GM12878 (cell line): ENCODE measurements around the gene ARHGAP12. TPM values are rescaled to one million over a fixed set of nuclear protein-coding genes. Genes with fewer than 3 reads are reported as not detected.

ENCODE experiments used
- ATAC-seq: fragments of 200-7000 bp; cut with Tn5 transposase; 3 replicates; pipeline ENCODE4 v1.9.1; 2020; ENCODE audit warnings: mild to moderate bottlenecking, moderate library complexity
- BruUV-seq: library from RNA; stranded (reverse); fragments of 400-500 nt; replicated peaks from 2 replicates; lab custom pipeline; 2021; lab: Mats Ljungman, UMichigan
- CTCF ChIA-PET: fragments of 300-600 bp; sonication (Branson Sonifier 250); formaldehyde crosslinking; extraction: SDS; loops from one replicate; lab custom pipeline; 2021; ENCODE audit warnings: inconsistent platforms; lab: Yijun Ruan, JAX
- POLR2A ChIA-PET: fragments of 350-600 bp; formaldehyde crosslinking; extraction: SDS; loops from one replicate; lab custom pipeline; 2021; ENCODE audit warnings: inconsistent platforms; lab: Charles Lee
- RAD21 ChIA-PET: fragments of 300-600 bp; sonication (Branson Sonifier 250); formaldehyde crosslinking; loops from one replicate; lab custom pipeline; 2023; ENCODE audit warnings: antibody characterized with exemption; ENCODE audit not compliant: unreplicated experiment; lab: Charles Lee
- SMC1A ChIA-PET: fragments of 300-600 bp; sonication (Branson Sonifier 250); formaldehyde crosslinking; loops from one replicate; lab custom pipeline; 2023; ENCODE audit not compliant: unreplicated experiment, uncharacterized antibody; lab: Charles Lee
- DNase-seq: peaks from one replicate; pipeline ENCODE4 v3.0.0-alpha.2; 2011; ENCODE audit warnings: low read depth, low spot score
- FAIRE-seq: peaks from 3 replicates; lab custom pipeline; 2011; peaks lifted over from hg19 to GRCh38; lab: Jason Lieb, UNC
- H2AFZ ChIP-seq: 2 replicates; pipeline ENCODE4 v1.6.0; 2011; ENCODE audit warnings: low read depth, low read length, control low read depth; ENCODE audit not compliant: control insufficient read depth
- H3K27ac ChIP-seq: 2 replicates; pipeline ENCODE4 v1.5.1; 2011; ENCODE audit warnings: control low read depth; ENCODE audit not compliant: control insufficient read depth, insufficient read depth
- H3K27me3 ChIP-seq, 2 experiments: replicated peaks in 1 of 2; 2 replicates each; pipeline versions ENCODE4 v1.6.0 to v1.6.1; 2011; ENCODE audit warnings: low read length in 1 of 2; ENCODE audit not compliant: control insufficient read depth in 2 of 2, insufficient read depth in 2 of 2
- H3K36me3 ChIP-seq, 2 experiments: 2 replicates each; pipeline ENCODE4 v1.5.1; 2011; ENCODE audit warnings: low read length in 1 of 2; ENCODE audit not compliant: control insufficient read depth in 2 of 2, insufficient read depth in 2 of 2
- H3K4me1 ChIP-seq: 2 replicates; pipeline ENCODE4 v1.6.1; 2011; ENCODE audit warnings: mild to moderate bottlenecking, low read length, moderate library complexity, mixed read lengths; ENCODE audit not compliant: control insufficient read depth, insufficient read depth
- H3K4me2 ChIP-seq: 2 replicates; pipeline ENCODE4 v1.6.0; 2011; ENCODE audit warnings: control low read depth; ENCODE audit not compliant: control insufficient read depth, insufficient read depth
- H3K4me3 ChIP-seq: fragments of 200-600 bp; sonication (generic); 2 replicates; pipeline ENCODE4 v1.5.1; 2016
- H3K79me2 ChIP-seq: 2 replicates; pipeline ENCODE4 v1.6.0; 2011; ENCODE audit warnings: low read length; ENCODE audit not compliant: control insufficient read depth, insufficient read depth
- H3K9ac ChIP-seq: 2 replicates; pipeline ENCODE4 v1.8.0; 2011; ENCODE audit warnings: low read length, control low read depth, mixed read lengths; ENCODE audit not compliant: control insufficient read depth, insufficient read depth
- H3K9me3 ChIP-seq: replicated peaks from 3 replicates; pipeline ENCODE4 v1.5.1; 2011; ENCODE audit warnings: mild to moderate bottlenecking, low read length; ENCODE audit not compliant: control insufficient read depth, insufficient read depth
- H4K20me1 ChIP-seq: 2 replicates; pipeline ENCODE4 v1.6.0; 2011; ENCODE audit not compliant: control insufficient read depth, insufficient read depth
- BHLHE40 ChIP-seq, 2 experiments: fragments of 450-650 bp in 1 of 2; IDR thresholded peaks; 2 replicates each; pipeline ENCODE4 v1.6.1; 2011 to 2017; ENCODE audit warnings: low read depth in 2 of 2, borderline replicate concordance in 1 of 2, improper control_type of control experiment in 1 of 2, low read length in 1 of 2, mild to moderate bottlenecking in 1 of 2
- BRCA1 ChIP-seq: IDR thresholded peaks from 2 replicates; pipeline ENCODE4 v1.6.1; 2011; ENCODE audit warnings: low read depth, low read length, improper control_type of control experiment
- CEBPB ChIP-seq, 2 experiments: fragments of 150-350 bp in 1 of 2; IDR thresholded peaks; 2 replicates each; pipeline ENCODE4 v1.6.1; 2012 to 2014; ENCODE audit warnings: low read depth in 2 of 2, low read length in 2 of 2, borderline replicate concordance in 1 of 2, inconsistent platforms in 1 of 2
- ETV6 ChIP-seq, 2 experiments: fragments of 450-650 bp in 1 of 2; IDR thresholded peaks in 1 of 2; conservative IDR thresholded peaks in 1 of 2; 2 replicates each; pipeline ENCODE4 v1.6.1; 2014; ENCODE audit warnings: antibody characterized with exemption in 1 of 2, borderline replicate concordance in 1 of 2, low read depth in 1 of 2, mild to moderate bottlenecking in 1 of 2, moderate library complexity in 1 of 2
- HDGF ChIP-seq: fragments of 450-650 bp; IDR thresholded peaks from 2 replicates; pipeline ENCODE4 v1.6.1; 2016; ENCODE audit warnings: antibody characterized with exemption
- JUNB ChIP-seq: IDR thresholded peaks from 2 replicates; pipeline ENCODE4 v1.6.1; 2016; ENCODE audit warnings: antibody characterized with exemption, mild to moderate bottlenecking
- JUND ChIP-seq: IDR thresholded peaks from 2 replicates; pipeline ENCODE4 v1.6.1; 2012; ENCODE audit warnings: low read depth, mild to moderate bottlenecking, low read length, improper control_type of control experiment, moderate library complexity
- NR2F1 ChIP-seq: fragments of 450-650 bp; conservative IDR thresholded peaks from 2 replicates; pipeline ENCODE4 v1.6.1; 2017; ENCODE audit warnings: mild to moderate bottlenecking
- RBBP5 ChIP-seq: fragments of 200-600 bp; sonication (generic); conservative IDR thresholded peaks from 2 replicates; pipeline ENCODE4 v1.6.1; 2016
- RUNX3 ChIP-seq: IDR thresholded peaks from 2 replicates; pipeline ENCODE4 v1.6.1; 2012; ENCODE audit warnings: low read length, inconsistent platforms
- SIX5 ChIP-seq: IDR thresholded peaks from 2 replicates; pipeline ENCODE4 v1.6.1; 2011; ENCODE audit warnings: mild to moderate bottlenecking, low read depth, low read length, moderate library complexity; ENCODE audit not compliant: severe bottlenecking
- SPI1 ChIP-seq: IDR thresholded peaks from 2 replicates; pipeline ENCODE4 v1.6.1; 2011; ENCODE audit warnings: low read depth, mild to moderate bottlenecking, low read length, moderate library complexity, borderline replicate concordance; ENCODE audit not compliant: insufficient read depth
- ZBED1 ChIP-seq: IDR thresholded peaks from 2 replicates; pipeline ENCODE4 v1.6.1; 2016; ENCODE audit warnings: borderline replicate concordance
- WGBS: methylation state at CpG from one replicate; pipeline ENCODE4 v1.1.6; 2016; ENCODE audit warnings: low lambda C conversion rate; ENCODE audit not compliant: insufficient replicate concordance, insufficient coverage; ENCODE audit errors: missing lambda C conversion rate; 5-methylcytosine and 5-hydroxymethylcytosine counted together
- in situ Hi-C: fragments of 300-500 bp; cut with MboI; formaldehyde crosslinking; loops from 9 replicates; pipeline ENCODE4 v1.14.3; 2018; ENCODE audit warnings: mixed read lengths
- intact Hi-C: fragments of 100-400 bp; cut with micrococcal nuclease; formaldehyde crosslinking; loops from one replicate; pipeline ENCODE4 v1.14.2; 2022; ENCODE audit not compliant: unreplicated experiment
- polyA plus RNA-seq, 11 experiments: library from polyadenylated mRNA; depleted of rRNA in 4 of 11; unstranded in 6 of 11; stranded (reverse) in 5 of 11; fragments of >200 nt; fragmentation: Nextera tagmentation in 4 of 11; fragmentation: Illumina TruSeq in 1 of 11; extraction: Ambion mirVana in 4 of 11; extraction: Trizol in 1 of 11; gene quantifications; 1 replicate in 1 of 11; 2 replicates in 10 of 11; pipeline versions ENCODE4 v1.2.1 to v1.2.3, GENCODE V29; 2011 to 2016; ENCODE audit warnings: inconsistent platforms in 2 of 11, missing spikeins in 2 of 11, low read depth in 1 of 11
- total RNA-seq, 4 experiments: library from RNA; depleted of rRNA in 3 of 4; stranded (reverse); fragments of >200 nt in 3 of 4; fragmentation: Illumina TruSeq in 1 of 4; extraction: Trizol in 1 of 4; gene quantifications; 2 replicates each; pipeline versions ENCODE4 v1.2.1 to v1.2.3, GENCODE V29; 2013 to 2021
- TF ChIP-seq, protein P1 (sequence below): fragments of 450-650 bp; IDR thresholded peaks from 2 replicates; pipeline ENCODE4 v1.6.1; 2014; ENCODE audit warnings: mild to moderate bottlenecking
- TF ChIP-seq, protein P2 (sequence below): IDR thresholded peaks from 2 replicates; pipeline ENCODE4 v1.6.1; 2011; ENCODE audit warnings: low read depth, mild to moderate bottlenecking, low read length, moderate library complexity, borderline replicate concordance; ENCODE audit errors: extremely low read depth
- TF ChIP-seq, protein P3 (sequence below): fragments of 450-650 bp; IDR thresholded peaks from 2 replicates; pipeline ENCODE4 v1.6.1; 2018; ENCODE audit warnings: borderline replicate concordance, mild to moderate bottlenecking; ENCODE audit not compliant: partially characterized antibody
- TF ChIP-seq, protein P4 (sequence below): fragments of 450-650 bp; IDR thresholded peaks from 2 replicates; pipeline ENCODE4 v1.6.1; 2017; ENCODE audit warnings: borderline replicate concordance

The ARHGAP12 gene
- total and polyA plus RNA-seq, 10 of the 15 experiments (the other 5 are each of a cell fraction or from before 2014, with no cell fraction given) = 5.4 to 15.6 (median 8.5) TPM

DNA sequence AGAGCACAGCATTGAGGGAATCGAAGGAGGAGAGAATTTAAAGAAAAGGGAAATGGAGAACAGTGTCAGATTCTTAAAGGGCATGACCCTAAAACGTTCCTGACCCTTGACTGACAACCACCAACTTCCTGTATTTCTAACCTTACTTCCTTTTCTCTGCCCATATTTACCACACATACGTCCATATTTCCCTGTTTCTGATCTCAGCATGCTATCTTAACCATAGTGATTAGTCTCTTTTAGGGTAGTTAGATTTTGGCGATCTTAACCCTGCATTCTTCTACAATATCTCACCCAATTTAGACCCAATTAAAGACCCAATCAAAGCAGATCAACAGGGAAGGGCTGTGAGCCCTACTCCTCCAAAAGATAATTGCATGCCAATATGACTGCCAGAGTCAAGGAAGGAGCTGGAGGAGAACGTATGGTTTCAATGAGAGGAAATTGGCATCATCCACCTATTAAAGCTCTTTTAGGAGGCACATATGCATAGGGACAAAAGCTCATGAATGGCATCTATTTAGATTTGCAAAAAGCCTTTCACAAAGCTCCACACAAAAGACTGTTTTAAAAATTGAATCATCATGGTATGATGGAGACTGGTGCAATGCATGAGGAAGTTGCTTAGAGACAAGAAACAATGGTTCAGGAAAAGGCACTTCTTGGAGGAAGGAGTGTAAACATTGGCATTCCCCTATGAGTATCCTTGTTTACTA lies 49.0 kb upstream of the ARHGAP12 start:
- Histone ChIP-seq H3K4me2 (0 out of 2 replicates have a peak overlapping the region, but pooled peaks have one; percentile 14), H2AFZ (no peak overlapping the region), H3K27me3 (no peaks in the 10 kb centered on the region), H3K36me3 (no peaks in the 10 kb centered on the region), H4K20me1 (no peaks in the 10 kb centered on the region), H3K9me3 (no peaks in the 10 kb centered on the region), H3K27ac (no peak overlapping the region), H3K79me2 (no peaks in the 10 kb centered on the region), H3K4me1 (0 out of 2 replicates have a peak, but pooled peaks cover 3% of the 10 kb centered on the region), H3K4me3 (no peak overlapping the region), H3K9ac (no peak overlapping the region)
- intact Hi-C loops = no loop called here
- WGBS = 18% methylated on average over 5 of the region's 5 CpGs
- ChIA-PET SMC1A (interaction anchor here (0.9 to 1.2 kb wide), 4 partner anchors 29 to 116 kb away, joined by 3 to 4 read pairs (median 3); no protein-coding TSS in a partner anchor), CTCF (interaction anchor here (1.2 kb wide), 1 partner anchor 116 kb away, joined by 6 read pairs; no protein-coding TSS in a partner anchor), POLR2A (no interaction called here), RAD21 (no interaction called here)
- no TSS peak for BruUV-seq
- DNase-seq (no peak), FAIRE-seq (peak; percentile 61), ATAC-seq (peak; percentile 52)
- in situ Hi-C loops = no loop called here
- TF ChIP-seq NR2F1 = peak; percentile 63; the same call in 1 of the 2 replicates
- TF ChIP-seq, protein P1, sequence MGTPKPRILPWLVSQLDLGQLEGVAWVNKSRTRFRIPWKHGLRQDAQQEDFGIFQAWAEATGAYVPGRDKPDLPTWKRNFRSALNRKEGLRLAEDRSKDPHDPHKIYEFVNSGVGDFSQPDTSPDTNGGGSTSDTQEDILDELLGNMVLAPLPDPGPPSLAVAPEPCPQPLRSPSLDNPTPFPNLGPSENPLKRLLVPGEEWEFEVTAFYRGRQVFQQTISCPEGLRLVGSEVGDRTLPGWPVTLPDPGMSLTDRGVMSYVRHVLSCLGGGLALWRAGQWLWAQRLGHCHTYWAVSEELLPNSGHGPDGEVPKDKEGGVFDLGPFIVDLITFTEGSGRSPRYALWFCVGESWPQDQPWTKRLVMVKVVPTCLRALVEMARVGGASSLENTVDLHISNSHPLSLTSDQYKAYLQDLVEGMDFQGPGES = no peak
- peak; percentile 57 for TF ChIP-seq RUNX3
- TF ChIP-seq SIX5 = no peak
- TF ChIP-seq BHLHE40 (IDR thresholded peaks at IDR 0.05; ENCODE audit: borderline replicate concordance in 1 of 2, low read depth in 2 of 2, low read length in 1 of 2) = 0 out of 4 replicates have a peak, but pooled peaks of 1 of the 2 experiments have one; percentile 27
- TF ChIP-seq RBBP5 = no peak
- TF ChIP-seq BRCA1 = no peak
- peak in 1 of 2 experiments; percentile 53; a peak in 1 of 4 replicates for TF ChIP-seq ETV6 (conservative IDR thresholded peaks at IDR 0.05 in 1 of 2, IDR thresholded peaks at IDR 0.05 in 1 of 2; ENCODE audit: borderline replicate concordance in 1 of 2, low read depth in 1 of 2)
- TF ChIP-seq CEBPB (IDR thresholded peaks at IDR 0.05; ENCODE audit: borderline replicate concordance in 1 of 2, low read depth in 2 of 2, low read length in 2 of 2) = no peak
- TF ChIP-seq SPI1 = no peak
- TF ChIP-seq, protein P2, sequence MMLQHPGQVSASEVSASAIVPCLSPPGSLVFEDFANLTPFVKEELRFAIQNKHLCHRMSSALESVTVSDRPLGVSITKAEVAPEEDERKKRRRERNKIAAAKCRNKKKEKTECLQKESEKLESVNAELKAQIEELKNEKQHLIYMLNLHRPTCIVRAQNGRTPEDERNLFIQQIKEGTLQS = no peak
- TF ChIP-seq, protein P3, sequence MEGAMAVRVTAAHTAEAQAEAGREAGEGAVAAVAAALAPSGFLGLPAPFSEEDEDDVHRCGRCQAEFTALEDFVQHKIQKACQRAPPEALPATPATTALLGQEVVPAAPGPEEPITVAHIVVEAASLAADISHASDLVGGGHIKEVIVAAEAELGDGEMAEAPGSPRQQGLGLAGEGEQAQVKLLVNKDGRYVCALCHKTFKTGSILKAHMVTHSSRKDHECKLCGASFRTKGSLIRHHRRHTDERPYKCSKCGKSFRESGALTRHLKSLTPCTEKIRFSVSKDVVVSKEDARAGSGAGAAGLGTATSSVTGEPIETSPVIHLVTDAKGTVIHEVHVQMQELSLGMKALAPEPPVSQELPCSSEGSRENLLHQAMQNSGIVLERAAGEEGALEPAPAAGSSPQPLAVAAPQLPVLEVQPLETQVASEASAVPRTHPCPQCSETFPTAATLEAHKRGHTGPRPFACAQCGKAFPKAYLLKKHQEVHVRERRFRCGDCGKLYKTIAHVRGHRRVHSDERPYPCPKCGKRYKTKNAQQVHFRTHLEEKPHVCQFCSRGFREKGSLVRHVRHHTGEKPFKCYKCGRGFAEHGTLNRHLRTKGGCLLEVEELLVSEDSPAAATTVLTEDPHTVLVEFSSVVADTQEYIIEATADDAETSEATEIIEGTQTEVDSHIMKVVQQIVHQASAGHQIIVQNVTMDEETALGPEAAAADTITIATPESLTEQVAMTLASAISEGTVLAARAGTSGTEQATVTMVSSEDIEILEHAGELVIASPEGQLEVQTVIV = no peak
- no peak for TF ChIP-seq JUND
- TF ChIP-seq, protein P4, sequence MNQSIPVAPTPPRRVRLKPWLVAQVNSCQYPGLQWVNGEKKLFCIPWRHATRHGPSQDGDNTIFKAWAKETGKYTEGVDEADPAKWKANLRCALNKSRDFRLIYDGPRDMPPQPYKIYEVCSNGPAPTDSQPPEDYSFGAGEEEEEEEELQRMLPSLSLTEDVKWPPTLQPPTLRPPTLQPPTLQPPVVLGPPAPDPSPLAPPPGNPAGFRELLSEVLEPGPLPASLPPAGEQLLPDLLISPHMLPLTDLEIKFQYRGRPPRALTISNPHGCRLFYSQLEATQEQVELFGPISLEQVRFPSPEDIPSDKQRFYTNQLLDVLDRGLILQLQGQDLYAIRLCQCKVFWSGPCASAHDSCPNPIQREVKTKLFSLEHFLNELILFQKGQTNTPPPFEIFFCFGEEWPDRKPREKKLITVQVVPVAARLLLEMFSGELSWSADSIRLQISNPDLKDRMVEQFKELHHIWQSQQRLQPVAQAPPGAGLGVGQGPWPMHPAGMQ = no peak
- TF ChIP-seq JUNB = no peak
- TF ChIP-seq ZBED1 = no peak
- TF ChIP-seq HDGF = no peak
